Panc1 (cell line): ENCODE measurements around the gene BAD. TPM values are rescaled to one million over a fixed set of nuclear protein-coding genes. Genes with fewer than 3 reads are reported as not detected.

ENCODE experiments used
- ATAC-seq: fragments of 200-7000 bp; cut with Tn5 transposase; 2 replicates; pipeline ENCODE4 v1.9.1; 2020; ENCODE audit warnings: mild to moderate bottlenecking, moderate library complexity
- BruUV-seq: library from RNA; stranded (reverse); fragments of 400-500 nt; replicated peaks from 2 replicates; lab custom pipeline; 2021; lab: Mats Ljungman, UMichigan
- CTCF ChIA-PET: fragments of 300-600 bp; sonication (Branson Sonifier 250); formaldehyde crosslinking; loops from one replicate; lab custom pipeline; 2022; ENCODE audit warnings: antibody characterized with exemption; lab: Charles Lee
- POLR2A ChIA-PET: fragments of 300-600 bp; sonication (Branson Sonifier 250); formaldehyde crosslinking; loops from one replicate; lab custom pipeline; 2022; ENCODE audit warnings: antibody characterized with exemption; lab: Charles Lee
- DNase-seq: peaks from one replicate; pipeline ENCODE4 v3.0.0-alpha.2; 2010; ENCODE audit warnings: low read depth, low spot score
- H3K27ac ChIP-seq: 2 replicates; pipeline ENCODE4 v1.5.1; 2011; ENCODE audit warnings: mild to moderate bottlenecking, low read length, inconsistent platforms
- H3K27me3 ChIP-seq: fragments of 200-500 bp; sonication (Bioruptor generic); 2 replicates; pipeline ENCODE4 v1.6.0; 2014; ENCODE audit warnings: low read length, inconsistent platforms; ENCODE audit not compliant: control insufficient read depth, insufficient read depth
- H3K36me3 ChIP-seq: fragments of 200-500 bp; sonication (Bioruptor generic); 2 replicates; pipeline ENCODE4 v1.5.1; 2014; ENCODE audit warnings: inconsistent platforms, mild to moderate bottlenecking, low read length, moderate library complexity; ENCODE audit not compliant: control insufficient read depth, insufficient read depth
- H3K4me1 ChIP-seq: 2 replicates; pipeline ENCODE4 v1.5.1; 2011; ENCODE audit warnings: inconsistent platforms, mild to moderate bottlenecking, low read length, moderate library complexity; ENCODE audit not compliant: control insufficient read depth, insufficient read depth
- H3K4me3 ChIP-seq, 2 experiments: 2 replicates each; pipeline ENCODE4 v1.5.1; 2011 to 2012; ENCODE audit warnings: low read depth in 2 of 2, low read length in 2 of 2, mild to moderate bottlenecking in 2 of 2, inconsistent platforms in 1 of 2, moderate library complexity in 1 of 2
- H3K9me3 ChIP-seq: fragments of 200-500 bp; sonication (Bioruptor generic); 2 replicates; pipeline ENCODE4 v1.5.1; 2014; ENCODE audit warnings: low read depth, mild to moderate bottlenecking, inconsistent platforms, low read length, moderate library complexity; ENCODE audit not compliant: control insufficient read depth, insufficient read depth
- POLR2AphosphoS5 ChIP-seq: IDR thresholded peaks from 2 replicates; pipeline ENCODE4 v1.6.1; 2012; ENCODE audit warnings: mild to moderate bottlenecking, low read depth, low read length, moderate library complexity
- SIN3A ChIP-seq: IDR thresholded peaks from 2 replicates; pipeline ENCODE4 v1.6.1; 2012; ENCODE audit warnings: low read depth, mild to moderate bottlenecking, low read length, moderate library complexity, borderline replicate concordance; ENCODE audit not compliant: insufficient read depth
- TCF7L2 ChIP-seq: IDR thresholded peaks from 2 replicates; pipeline ENCODE4 v1.6.1; 2011; ENCODE audit warnings: mild to moderate bottlenecking, low read depth, low read length, inconsistent platforms
- in situ Hi-C: cut with HindIII; loops from 2 replicates; pipeline ENCODE4 v1.10.0; 2016; ENCODE audit warnings: low sequenced_read_pairs, low pct_unique_long_range_greater_than_20kb
- intact Hi-C: fragments of 100-400 bp; cut with micrococcal nuclease; formaldehyde crosslinking; loops from one replicate; pipeline ENCODE4 v1.10.0; 2022; ENCODE audit not compliant: unreplicated experiment
- total RNA-seq: library from RNA; stranded (reverse); gene quantifications from one replicate; pipeline ENCODE4 v1.2.1, GENCODE V29; 2021; ENCODE audit not compliant: unreplicated experiment
- TF ChIP-seq, protein P1 (sequence below), 2 experiments: IDR thresholded peaks; 2 replicates each; pipeline ENCODE4 v1.6.1; 2011 to 2012; ENCODE audit warnings: low read depth in 2 of 2, control low read depth in 1 of 2, low read length in 1 of 2, mild to moderate bottlenecking in 1 of 2, moderate library complexity in 1 of 2; ENCODE audit not compliant: insufficient read depth in 1 of 2
- TF ChIP-seq, protein P2 (sequence below): fragments of 450-650 bp; IDR thresholded peaks from 2 replicates; pipeline ENCODE4 v1.5.1; 2017; ENCODE audit warnings: mild to moderate bottlenecking

The BAD gene
- total RNA-seq, 1 experiment from 2014 or later = 77.7 TPM

DNA sequence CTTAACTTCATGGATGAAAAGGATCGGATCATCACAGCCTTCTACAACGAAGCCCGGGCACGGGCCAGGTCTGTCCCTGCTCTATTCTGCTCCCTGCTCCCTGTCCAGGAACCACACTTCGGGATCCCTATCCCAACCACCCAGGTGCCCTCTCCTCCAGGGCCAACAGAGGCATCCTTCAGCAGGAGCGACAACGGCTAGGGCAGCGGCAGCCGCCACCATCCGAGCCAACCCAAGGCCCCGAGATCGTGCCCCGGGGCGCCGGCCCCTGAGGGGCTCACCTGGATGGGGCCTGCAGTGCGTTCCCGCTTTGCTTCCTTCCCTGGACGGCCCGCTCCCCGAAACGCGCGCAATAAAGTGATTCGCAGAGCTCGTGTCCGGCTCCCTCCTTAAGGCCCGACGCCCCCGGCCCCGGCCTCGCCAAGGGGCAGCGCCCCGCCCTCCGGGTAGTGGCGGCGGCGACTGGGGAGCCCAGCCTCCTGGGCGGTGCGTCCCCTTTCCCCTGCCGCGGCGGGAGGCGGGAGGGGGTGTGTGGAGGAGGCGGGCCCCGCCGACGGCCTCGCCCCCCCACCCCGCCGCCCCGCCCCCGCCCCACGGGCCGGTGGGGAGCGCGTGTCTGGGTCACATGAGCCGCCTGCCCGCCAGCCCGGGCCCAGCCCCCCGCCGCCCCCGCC, 50.4 kb downstream of the BAD start, which contains the start of gene VEGFB:
Gene VEGFB, plus strand, starts transcription at position 672 of the 674 bp plus-strand sequence. CDS start 250 bp downstream, outside the sequence.
- CTCF ChIA-PET = no interaction called here
- intact Hi-C loops = no loop called here

GRCh38 chr11:64232967-64233315, 51.5 kb downstream of the BAD start:
- peak overlapping the region; percentile 48; the same call in 1 of the 2 replicates for H3K27ac ChIP-seq

More for the DNA sequence above, 50.4 kb downstream of the BAD start, which contains the start of gene VEGFB:
- BruUV-seq = no TSS peak
- POLR2A ChIA-PET = interaction anchor here (0.6 kb wide), 1 partner anchor 84 kb away, joined by 6 read pairs; no protein-coding TSS in a partner anchor
- in situ Hi-C loops = no loop called here
- Histone ChIP-seq H3K4me3 (peak within 1 kb of the TSS; percentile 61 to 75), H3K27ac (peak within 1 kb of the TSS; percentile 70), H3K36me3 (no peaks in the 10 kb centered on the region; the same call in 1 of the 2 replicates), H3K4me1 (peaks cover 41% of the 10 kb centered on the region), H3K9me3 (no peaks in the 10 kb centered on the region), H3K27me3 (no peaks in the 10 kb centered on the region)
- TF ChIP-seq, protein P1, sequence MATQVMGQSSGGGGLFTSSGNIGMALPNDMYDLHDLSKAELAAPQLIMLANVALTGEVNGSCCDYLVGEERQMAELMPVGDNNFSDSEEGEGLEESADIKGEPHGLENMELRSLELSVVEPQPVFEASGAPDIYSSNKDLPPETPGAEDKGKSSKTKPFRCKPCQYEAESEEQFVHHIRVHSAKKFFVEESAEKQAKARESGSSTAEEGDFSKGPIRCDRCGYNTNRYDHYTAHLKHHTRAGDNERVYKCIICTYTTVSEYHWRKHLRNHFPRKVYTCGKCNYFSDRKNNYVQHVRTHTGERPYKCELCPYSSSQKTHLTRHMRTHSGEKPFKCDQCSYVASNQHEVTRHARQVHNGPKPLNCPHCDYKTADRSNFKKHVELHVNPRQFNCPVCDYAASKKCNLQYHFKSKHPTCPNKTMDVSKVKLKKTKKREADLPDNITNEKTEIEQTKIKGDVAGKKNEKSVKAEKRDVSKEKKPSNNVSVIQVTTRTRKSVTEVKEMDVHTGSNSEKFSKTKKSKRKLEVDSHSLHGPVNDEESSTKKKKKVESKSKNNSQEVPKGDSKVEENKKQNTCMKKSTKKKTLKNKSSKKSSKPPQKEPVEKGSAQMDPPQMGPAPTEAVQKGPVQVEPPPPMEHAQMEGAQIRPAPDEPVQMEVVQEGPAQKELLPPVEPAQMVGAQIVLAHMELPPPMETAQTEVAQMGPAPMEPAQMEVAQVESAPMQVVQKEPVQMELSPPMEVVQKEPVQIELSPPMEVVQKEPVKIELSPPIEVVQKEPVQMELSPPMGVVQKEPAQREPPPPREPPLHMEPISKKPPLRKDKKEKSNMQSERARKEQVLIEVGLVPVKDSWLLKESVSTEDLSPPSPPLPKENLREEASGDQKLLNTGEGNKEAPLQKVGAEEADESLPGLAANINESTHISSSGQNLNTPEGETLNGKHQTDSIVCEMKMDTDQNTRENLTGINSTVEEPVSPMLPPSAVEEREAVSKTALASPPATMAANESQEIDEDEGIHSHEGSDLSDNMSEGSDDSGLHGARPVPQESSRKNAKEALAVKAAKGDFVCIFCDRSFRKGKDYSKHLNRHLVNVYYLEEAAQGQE (IDR thresholded peaks at IDR 0.05; ENCODE audit: insufficient read depth in 1 of 2, low read depth in 2 of 2, low read length in 1 of 2) = no peak
- TF ChIP-seq SIN3A = peak; percentile 39; the same call in 1 of the 2 replicates
- ATAC-seq (peak; percentile 75), DNase-seq (no peak)

More at GRCh38 chr11:64232967-64233315, 51.5 kb downstream of the BAD start:
- BruUV-seq = TSS peak; percentile 80
- ATAC-seq = no peak
- in situ Hi-C loops (no loop called here), intact Hi-C loops (no loop called here)
- Histone ChIP-seq H3K36me3 (no peaks in the 10 kb centered on the region; the same call in 1 of the 2 replicates), H3K4me1 (peaks cover 44% of the 10 kb centered on the region), H3K4me3 (no peak overlapping the region), H3K9me3 (no peaks in the 10 kb centered on the region), H3K27me3 (no peaks in the 10 kb centered on the region)
- CTCF ChIA-PET = no interaction called here
- TF ChIP-seq SIN3A (no peak), POLR2AphosphoS5 (no peak), TCF7L2 (no peak)
- TF ChIP-seq, protein P2, sequence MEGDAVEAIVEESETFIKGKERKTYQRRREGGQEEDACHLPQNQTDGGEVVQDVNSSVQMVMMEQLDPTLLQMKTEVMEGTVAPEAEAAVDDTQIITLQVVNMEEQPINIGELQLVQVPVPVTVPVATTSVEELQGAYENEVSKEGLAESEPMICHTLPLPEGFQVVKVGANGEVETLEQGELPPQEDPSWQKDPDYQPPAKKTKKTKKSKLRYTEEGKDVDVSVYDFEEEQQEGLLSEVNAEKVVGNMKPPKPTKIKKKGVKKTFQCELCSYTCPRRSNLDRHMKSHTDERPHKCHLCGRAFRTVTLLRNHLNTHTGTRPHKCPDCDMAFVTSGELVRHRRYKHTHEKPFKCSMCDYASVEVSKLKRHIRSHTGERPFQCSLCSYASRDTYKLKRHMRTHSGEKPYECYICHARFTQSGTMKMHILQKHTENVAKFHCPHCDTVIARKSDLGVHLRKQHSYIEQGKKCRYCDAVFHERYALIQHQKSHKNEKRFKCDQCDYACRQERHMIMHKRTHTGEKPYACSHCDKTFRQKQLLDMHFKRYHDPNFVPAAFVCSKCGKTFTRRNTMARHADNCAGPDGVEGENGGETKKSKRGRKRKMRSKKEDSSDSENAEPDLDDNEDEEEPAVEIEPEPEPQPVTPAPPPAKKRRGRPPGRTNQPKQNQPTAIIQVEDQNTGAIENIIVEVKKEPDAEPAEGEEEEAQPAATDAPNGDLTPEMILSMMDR = no peak
- TF ChIP-seq, protein P1 (IDR thresholded peaks at IDR 0.05; ENCODE audit: insufficient read depth in 1 of 2, low read depth in 2 of 2, low read length in 1 of 2) = no peak
- POLR2A ChIA-PET = no interaction called here
- no peak for DNase-seq
